RWPE1 (cell line): ENCODE data around the gene OR51L1.
"Not testable (repeated sequence)": the region's sequence is repeated elsewhere in the genome, so short reads cannot be mapped to it uniquely, and the experiment has no call there.

Source experiments
- CTCF ChIA-PET: fragments of 350-600 bp; sonication (Branson Sonifier 250); formaldehyde crosslinking; extraction: SDS; loops from one replicate; lab custom pipeline; 2021; lab: Yijun Ruan, JAX
- POLR2A ChIA-PET: fragments of 400-600 bp; formaldehyde crosslinking; extraction: SDS; loops from one replicate; lab custom pipeline; 2020; ENCODE audit warnings: antibody characterized with exemption; ENCODE audit not compliant: low non-redundant PET; lab: Yijun Ruan, JAX
- DNase-seq: peaks from one replicate; pipeline ENCODE4 v3.0.0; 2012; ENCODE audit warnings: low spot score
- H3K27ac ChIP-seq: fragments of 450-650 bp; 2 replicates; pipeline ENCODE4 v1.5.1; 2017
- CTCF ChIP-seq: fragments of 450-650 bp; conservative IDR thresholded peaks from 2 replicates; pipeline ENCODE4 v1.5.1; 2017; ENCODE audit warnings: low read depth, mild to moderate bottlenecking

Gene OR51L1

GRCh38 chr11:4994551-4994950 lies at the start of gene OR51L1:
OR51L1 (plus strand) TSS chr11:4994851; CDS start chr11:4998983, 4,132 bp downstream.
- no peak within 1 kb of the TSS for H3K27ac ChIP-seq
- ChIA-PET POLR2A (no interaction called here), CTCF (no interaction called here)
- DNase-seq: no peak
- no peak for TF ChIP-seq CTCF

GRCh38 chr11:4947505-4947904 lies 47.1 kb upstream of the OR51L1 start, which contains the start of gene OR51A4:
OR51A4 (minus strand) TSS chr11:4947605; CDS start chr11:4947100, 505 bp downstream.
- TF ChIP-seq CTCF: no peak
- ChIA-PET POLR2A (no interaction called here), CTCF (no interaction called here)
- no peak within 1 kb of the TSS for H3K27ac ChIP-seq
- DNase-seq: no peak

- DNase-seq, H3K27ac ChIP-seq, POLR2A ChIA-PET: not testable (repeated sequence)
- CTCF ChIA-PET: interaction anchor here (0.7 kb wide), 1 partner anchor 41 kb away, joined by 3 read pairs; no protein-coding TSS in a partner anchor
Observed at GRCh38 chr11:4955613-4956012, 39.0 kb upstream of the OR51L1 start, which contains the start of gene OR51A2. OR51A2 (minus strand) TSS chr11:4955713; CDS start chr11:4955713, 0 bp downstream.

- ChIA-PET CTCF (no interaction called here), POLR2A (no interaction called here)
- no peak for DNase-seq
- no peak overlapping the region for H3K27ac ChIP-seq
- TF ChIP-seq CTCF: no peak
Observed at GRCh38 chr11:4957396-4957795, 37.3 kb upstream of the OR51L1 start.

GRCh38 chr11:4960877-4961276 lies 33.8 kb upstream of the OR51L1 start:
- no peak overlapping the region for H3K27ac ChIP-seq
- ChIA-PET CTCF (no interaction called here), POLR2A (no interaction called here)
- no peak for TF ChIP-seq CTCF
- no peak for DNase-seq

GRCh38 chr11:4962816-4963215 lies 31.8 kb upstream of the OR51L1 start:
- no peak for DNase-seq
- CTCF ChIA-PET: interaction anchor here (0.8 kb wide), 1 partner anchor 276 kb away, joined by 4 read pairs; no protein-coding TSS in a partner anchor
- no peak for TF ChIP-seq CTCF
- POLR2A ChIA-PET: no interaction called here
- no peak overlapping the region for H3K27ac ChIP-seq

- no peak for DNase-seq
- no peak overlapping the region for H3K27ac ChIP-seq
- POLR2A ChIA-PET: no interaction called here
- no peak for TF ChIP-seq CTCF
- CTCF ChIA-PET: no interaction called here
Observed at GRCh38 chr11:4975436-4975835, 19.2 kb upstream of the OR51L1 start.
